ENCODE data around the gene CEP89. TPM values are rescaled to one million over a fixed set of nuclear protein-coding genes. Genes with fewer than 3 reads are reported as not detected.

Gene CEP89
- total RNA-seq, 1 experiment from 2014 or later, result 14.5 TPM

- Mint-ChIP-seq H3K27me3 (ENCODE audit: insufficient read depth, unreplicated experiment) (no peaks in the 10 kb centered on the region), H3K4me1 (ENCODE audit: low read depth, unreplicated experiment) (no peaks in the 10 kb centered on the region), H3K4me3 (ENCODE audit: unreplicated experiment) (no peak overlapping the region), H3K27ac (ENCODE audit: unreplicated experiment) (no peak overlapping the region), H3K36me3 (ENCODE audit: insufficient read depth, unreplicated experiment) (peaks cover 10% of the 10 kb centered on the region), H3K9me3 (ENCODE audit: unreplicated experiment) (peaks cover 22% of the 10 kb centered on the region)
- Histone ChIP-seq H3K27me3 (replicated peaks; ENCODE audit: control insufficient read depth, insufficient read depth, low read length) (no peaks in the 10 kb centered on the region), H3K4me3 (ENCODE audit: low read depth, low read length) (no peak overlapping the region), H3K9me3 (peaks cover 6% of the 10 kb centered on the region; the same call in 1 of the 2 replicates), H3K4me1 (no peaks in the 10 kb centered on the region), H3K36me3 (ENCODE audit: control insufficient read depth, insufficient read depth, low read length) (no peaks in the 10 kb centered on the region)
- BruUV-seq (replicated peaks), result no TSS peak
- ChIA-PET CTCF (no interaction called here), POLR2A (no interaction called here)
- TF ChIP-seq CTCF (IDR thresholded peaks at IDR 0.05; ENCODE audit: insufficient read depth in 1 of 2, low read depth in 1 of 2, low read length in 1 of 2, severe bottlenecking in 1 of 2, unreplicated experiment in 1 of 2), result no peak
- intact Hi-C loops (cut with micrococcal nuclease; ENCODE audit: unreplicated experiment), result no loop called here
- DNase-seq, result no peak
Observed at GRCh38 chr19:32890841-32891240, 80.9 kb downstream of the CEP89 start.

- Mint-ChIP-seq H3K4me1 (ENCODE audit: low read depth, unreplicated experiment) (no peaks in the 10 kb centered on the region), H3K36me3 (ENCODE audit: insufficient read depth, unreplicated experiment) (peaks cover 10% of the 10 kb centered on the region), H3K4me3 (ENCODE audit: unreplicated experiment) (no peak overlapping the region), H3K27ac (ENCODE audit: unreplicated experiment) (no peak overlapping the region), H3K9me3 (ENCODE audit: unreplicated experiment) (peaks cover 22% of the 10 kb centered on the region), H3K27me3 (ENCODE audit: insufficient read depth, unreplicated experiment) (no peaks in the 10 kb centered on the region)
- TF ChIP-seq CTCF (IDR thresholded peaks at IDR 0.05; ENCODE audit: insufficient read depth in 1 of 2, low read depth in 1 of 2, low read length in 1 of 2, severe bottlenecking in 1 of 2, unreplicated experiment in 1 of 2), result no peak
- POLR2A ChIA-PET, result no interaction called here
- intact Hi-C loops (cut with micrococcal nuclease; ENCODE audit: unreplicated experiment), result no loop called here
- no TSS peak for BruUV-seq (replicated peaks)
- CTCF ChIA-PET, result no interaction called here
- no peaks in the 10 kb centered on the region for H3K36me3 ChIP-seq (ENCODE audit: control insufficient read depth, insufficient read depth, low read length)
- no peaks in the 10 kb centered on the region for H3K27me3 ChIP-seq (replicated peaks; ENCODE audit: control insufficient read depth, insufficient read depth, low read length)
- H3K9me3 ChIP-seq, result peaks cover 6% of the 10 kb centered on the region; the same call in 1 of the 2 replicates
- H3K4me1 ChIP-seq, result no peaks in the 10 kb centered on the region
- no peak overlapping the region for H3K4me3 ChIP-seq (ENCODE audit: low read depth, low read length)
- DNase-seq, result no peak
Observed at GRCh38 chr19:32890326-32890725, 81.4 kb downstream of the CEP89 start.

- Histone ChIP-seq H3K36me3 (ENCODE audit: control insufficient read depth, insufficient read depth, low read length) (no peaks in the 10 kb centered on the region), H3K9me3 (peaks cover 6% of the 10 kb centered on the region; the same call in 1 of the 2 replicates), H3K4me3 (ENCODE audit: low read depth, low read length) (no peak overlapping the region), H3K4me1 (no peaks in the 10 kb centered on the region), H3K27me3 (replicated peaks; ENCODE audit: control insufficient read depth, insufficient read depth, low read length) (no peaks in the 10 kb centered on the region)
- BruUV-seq (replicated peaks), result no TSS peak
- H3K27me3 Mint-ChIP-seq (ENCODE audit: insufficient read depth, unreplicated experiment), result no peaks in the 10 kb centered on the region
- ChIA-PET POLR2A (no interaction called here), CTCF (interaction anchor here (0.6 kb wide), 1 partner anchor 62 kb away, joined by 5 read pairs; no protein-coding TSS in a partner anchor)
- no peak for TF ChIP-seq CTCF (IDR thresholded peaks at IDR 0.05; ENCODE audit: insufficient read depth in 1 of 2, low read depth in 1 of 2, low read length in 1 of 2, severe bottlenecking in 1 of 2, unreplicated experiment in 1 of 2)
- H3K9me3 Mint-ChIP-seq (ENCODE audit: unreplicated experiment), result peaks cover 22% of the 10 kb centered on the region
- no peak overlapping the region for H3K4me3 Mint-ChIP-seq (ENCODE audit: unreplicated experiment)
- no peak for DNase-seq
- no peak overlapping the region for H3K27ac Mint-ChIP-seq (ENCODE audit: unreplicated experiment)
- H3K36me3 Mint-ChIP-seq (ENCODE audit: insufficient read depth, unreplicated experiment), result peaks cover 10% of the 10 kb centered on the region
- no peaks in the 10 kb centered on the region for H3K4me1 Mint-ChIP-seq (ENCODE audit: low read depth, unreplicated experiment)
- intact Hi-C loops (cut with micrococcal nuclease; ENCODE audit: unreplicated experiment), result no loop called here
Observed at GRCh38 chr19:32889137-32889934, 82.4 kb downstream of the CEP89 start.

All from Caco-2 (cell line).